Measurements from ENCODE around the gene IP6K1. TPM values are rescaled to one million over a fixed set of nuclear protein-coding genes. Genes with fewer than 3 reads are reported as not detected.
A peak's percentile ranks its signal among the peaks of the same experiment; 100 is the strongest.

Gene IP6K1
- polyA plus RNA-seq, 1 donor from 2014 or later = 28.7 TPM

- Mint-ChIP-seq H3K36me3 (peaks cover 7% of the 10 kb centered on the region), H3K9me3 (no peaks in the 10 kb centered on the region), H3K4me3 (no peak overlapping the region), H3K27ac (no peak overlapping the region), H3K4me1 (peaks cover 11 to 16% (median 16%) of the 10 kb centered on the region in 3 donors), H3K27me3 (no peaks in the 10 kb centered on the region)
Observed at GRCh38 chr3:49729966-49730609, 56.3 kb downstream of the IP6K1 start.

- Mint-ChIP-seq H3K36me3 (peaks cover 7% of the 10 kb centered on the region), H3K27me3 (no peaks in the 10 kb centered on the region), H3K4me1 (peaks cover 16 to 31% (median 21%) of the 10 kb centered on the region in 3 donors), H3K4me3 (peak overlapping the region in 1 of 4 donors; percentile 93), H3K9me3 (no peaks in the 10 kb centered on the region), H3K27ac (peak overlapping the region in 2 of 3 donors; percentile 100)
Observed at GRCh38 chr3:49727924-49728361, 58.4 kb downstream of the IP6K1 start.

- peaks cover 19 to 31% (median 25%) of the 10 kb centered on the region in 3 donors for H3K4me1 Mint-ChIP-seq
- no peaks in the 10 kb centered on the region for H3K27me3 Mint-ChIP-seq
- peaks cover 7% of the 10 kb centered on the region for H3K36me3 Mint-ChIP-seq
- peak overlapping the region in 3 of 4 donors; percentile 47 to 93 (median 68) for H3K4me3 Mint-ChIP-seq
- H3K9me3 Mint-ChIP-seq = no peaks in the 10 kb centered on the region
- H3K27ac Mint-ChIP-seq = peak overlapping the region; percentile 100
Observed at GRCh38 chr3:49727154-49727923, 59.0 kb downstream of the IP6K1 start.

- peaks cover 3% of the 10 kb centered on the region for H3K36me3 Mint-ChIP-seq
- peaks cover 19 to 31% (median 25%) of the 10 kb centered on the region in 3 donors for H3K4me1 Mint-ChIP-seq
- H3K4me3 Mint-ChIP-seq = peak overlapping the region in 2 of 4 donors; percentile 52 to 93
- no peaks in the 10 kb centered on the region for H3K27me3 Mint-ChIP-seq
- H3K27ac Mint-ChIP-seq = peak overlapping the region; percentile 100
- H3K9me3 Mint-ChIP-seq = no peaks in the 10 kb centered on the region
Observed at GRCh38 chr3:49725906-49726681, 60.2 kb downstream of the IP6K1 start.

DNA sequence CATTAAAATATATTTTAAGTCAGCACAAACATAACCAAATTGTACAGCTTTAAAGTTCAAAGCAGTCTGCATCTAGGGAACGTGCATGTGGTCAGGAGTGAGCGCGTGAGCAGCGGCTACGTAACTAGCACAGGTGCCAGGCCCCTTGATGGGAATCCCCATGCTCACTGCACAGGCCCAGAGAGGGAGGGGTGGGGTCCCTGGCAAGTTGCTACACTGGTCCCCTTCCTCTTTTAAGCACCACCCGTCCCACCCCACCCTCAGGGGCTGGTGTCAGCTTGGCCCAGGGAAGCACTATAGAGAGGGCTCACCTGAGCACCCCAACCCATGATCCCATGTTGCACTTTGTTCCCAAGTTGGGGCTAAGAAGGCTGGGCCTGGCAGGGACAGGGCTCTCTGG is 61.8 kb downstream of the IP6K1 start:
- Mint-ChIP-seq H3K27ac (peak overlapping the region; percentile 100), H3K4me3 (peak overlapping the region; percentile 92 to 99 (median 96)), H3K9me3 (no peaks in the 10 kb centered on the region), H3K27me3 (no peaks in the 10 kb centered on the region), H3K4me1 (peaks cover 21 to 34% (median 27%) of the 10 kb centered on the region in 3 donors), H3K36me3 (no peaks in the 10 kb centered on the region)

GRCh38 chr3:49723628-49724551 is 62.5 kb downstream of the IP6K1 start, which contains the start of gene GMPPB:
Gene GMPPB, minus strand, starts transcription at chr3:49723951. Its CDS starts 225 bp downstream, at chr3:49723726.
- Mint-ChIP-seq H3K4me1 (peaks cover 22 to 41% (median 29%) of the 10 kb centered on the region in 3 donors), H3K4me3 (peak within 1 kb of the TSS; percentile 92 to 99 (median 96)), H3K36me3 (no peaks in the 10 kb centered on the region), H3K27me3 (no peaks in the 10 kb centered on the region), H3K9me3 (no peaks in the 10 kb centered on the region), H3K27ac (peak within 1 kb of the TSS; percentile 100)

DNA sequence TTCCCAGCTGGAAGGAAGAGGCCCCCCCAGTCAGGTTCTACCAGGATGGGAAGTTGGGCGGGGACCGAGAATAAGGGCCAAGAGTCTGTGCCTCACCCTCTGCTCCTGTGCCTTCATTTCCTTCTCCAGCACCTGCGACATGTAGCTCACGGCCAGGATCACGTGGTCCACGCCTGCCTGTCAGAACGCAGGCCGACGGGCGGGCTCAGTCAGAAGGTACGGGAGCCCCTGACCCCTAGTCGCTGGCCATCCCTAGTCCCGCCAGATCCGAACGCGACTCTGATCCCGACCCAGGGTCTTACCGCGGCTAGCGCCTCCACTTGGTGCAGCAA is 63.1 kb downstream of the IP6K1 start:
- H3K27ac Mint-ChIP-seq = peak overlapping the region; percentile 100
- H3K9me3 Mint-ChIP-seq = no peaks in the 10 kb centered on the region
- peak overlapping the region; percentile 92 to 99 (median 96) for H3K4me3 Mint-ChIP-seq
- H3K27me3 Mint-ChIP-seq = no peaks in the 10 kb centered on the region
- H3K4me1 Mint-ChIP-seq = peaks cover 25 to 43% (median 33%) of the 10 kb centered on the region in 3 donors
- H3K36me3 Mint-ChIP-seq = no peaks in the 10 kb centered on the region

- peak overlapping the region; percentile 100 for H3K27ac Mint-ChIP-seq
- H3K4me1 Mint-ChIP-seq = peaks cover 25 to 43% (median 33%) of the 10 kb centered on the region in 3 donors
- no peaks in the 10 kb centered on the region for H3K9me3 Mint-ChIP-seq
- H3K36me3 Mint-ChIP-seq = no peaks in the 10 kb centered on the region
- H3K4me3 Mint-ChIP-seq = peak overlapping the region; percentile 92 to 99 (median 96)
- H3K27me3 Mint-ChIP-seq = no peaks in the 10 kb centered on the region
Observed at GRCh38 chr3:49722896-49723295, 63.4 kb downstream of the IP6K1 start.

DNA sequence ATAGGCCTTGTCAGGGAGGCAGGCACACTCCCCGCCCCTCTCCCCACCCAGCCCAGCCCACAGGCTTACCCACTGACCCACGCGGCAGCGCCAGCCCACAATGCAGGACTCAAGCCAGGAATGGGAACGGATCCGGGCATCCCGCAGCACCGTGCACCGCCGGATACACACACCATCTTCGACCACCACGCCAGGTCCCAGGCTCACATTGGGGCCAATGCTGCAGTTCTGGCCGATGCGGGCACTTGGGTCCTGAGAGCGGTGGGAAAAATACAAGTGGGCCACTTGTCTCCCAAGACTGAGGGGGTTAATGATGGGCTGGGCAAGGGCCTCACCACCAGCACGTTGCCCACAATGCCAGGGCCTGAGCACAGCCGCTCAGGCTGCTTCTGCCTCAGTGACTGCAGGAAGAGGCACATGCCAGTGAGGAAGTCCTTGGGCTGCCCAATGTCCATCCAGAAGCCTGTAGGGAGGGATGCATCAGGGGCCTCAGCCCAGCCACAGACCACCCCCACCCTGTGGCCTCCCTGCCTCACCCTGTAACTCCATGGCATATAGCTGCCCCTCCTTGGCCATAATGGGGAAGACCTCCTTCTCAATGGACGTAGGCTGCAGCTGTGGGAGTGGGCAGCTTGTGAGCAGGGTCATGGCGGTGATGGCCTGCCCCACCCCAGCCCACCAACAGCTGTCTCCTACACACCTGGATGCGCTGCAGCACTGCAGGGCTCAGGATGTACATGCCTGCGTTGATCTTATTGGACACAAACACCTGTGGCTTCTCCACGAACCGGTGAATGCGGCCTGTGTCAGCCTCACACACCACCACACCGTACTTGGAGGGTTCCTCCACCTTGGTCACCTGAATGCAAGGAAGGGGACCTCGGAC is 64.2 kb downstream of the IP6K1 start:
- H3K27me3 Mint-ChIP-seq = no peaks in the 10 kb centered on the region
- H3K4me1 Mint-ChIP-seq = peaks cover 22 to 39% (median 27%) of the 10 kb centered on the region in 3 donors
- H3K36me3 Mint-ChIP-seq = no peaks in the 10 kb centered on the region
- peak overlapping the region; percentile 100 for H3K27ac Mint-ChIP-seq
- H3K9me3 Mint-ChIP-seq = no peaks in the 10 kb centered on the region
- peak overlapping the region; percentile 84 to 99 (median 92) for H3K4me3 Mint-ChIP-seq

DNA sequence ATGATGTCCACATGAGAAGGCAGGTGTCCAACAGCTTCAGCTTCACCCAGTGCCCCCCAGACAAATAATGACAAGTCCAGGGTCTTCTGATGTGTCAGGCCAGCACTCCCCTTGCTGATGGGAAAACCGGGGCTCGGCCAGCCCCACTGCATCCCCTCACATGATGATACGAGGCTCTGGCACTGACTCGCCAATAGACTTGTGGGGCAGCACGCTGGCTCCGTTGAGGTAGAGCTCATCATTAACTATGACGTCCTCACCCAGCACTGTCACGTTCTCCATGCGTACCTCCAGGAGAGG is 64.8 kb downstream of the IP6K1 start:
- Mint-ChIP-seq H3K36me3 (no peaks in the 10 kb centered on the region), H3K27me3 (no peaks in the 10 kb centered on the region), H3K4me1 (peaks cover 21 to 35% (median 23%) of the 10 kb centered on the region in 3 donors), H3K9me3 (no peaks in the 10 kb centered on the region), H3K27ac (peak overlapping the region; percentile 81 to 100 (median 94)), H3K4me3 (peak overlapping the region in 1 of 4 donors; percentile 93)

- peak overlapping the region in 3 of 4 donors; percentile 47 to 93 (median 50) for H3K4me3 Mint-ChIP-seq
- H3K4me1 Mint-ChIP-seq = peaks cover 21 to 35% (median 21%) of the 10 kb centered on the region in 3 donors
- H3K9me3 Mint-ChIP-seq = no peaks in the 10 kb centered on the region
Observed at GRCh38 chr3:49720855-49721595, 65.3 kb downstream of the IP6K1 start.

GRCh38 chr3:49719214-49719884 is 67.0 kb downstream of the IP6K1 start, which contains the start of gene AMIGO3:
Gene AMIGO3, minus strand, starts transcription at chr3:49719684. Its CDS starts 219 bp downstream, at chr3:49719465.
- no peaks in the 10 kb centered on the region for H3K9me3 Mint-ChIP-seq

More at GRCh38 chr3:49720855-49721595, 65.3 kb downstream of the IP6K1 start:
- no peaks in the 10 kb centered on the region for H3K36me3 Mint-ChIP-seq
- H3K27me3 Mint-ChIP-seq = no peaks in the 10 kb centered on the region
- H3K27ac Mint-ChIP-seq = peak overlapping the region; percentile 81 to 100 (median 94)

More at GRCh38 chr3:49719214-49719884, 67.0 kb downstream of the IP6K1 start, which contains the start of gene AMIGO3:
- Mint-ChIP-seq H3K27me3 (no peaks in the 10 kb centered on the region), H3K27ac (peak within 1 kb of the TSS; percentile 71 to 97 (median 94)), H3K4me1 (peaks cover 12 to 20% (median 15%) of the 10 kb centered on the region in 3 donors), H3K4me3 (peak within 1 kb of the TSS; percentile 90 to 97 (median 95)), H3K36me3 (no peaks in the 10 kb centered on the region)
